ENCODE results near the gene PTCSC3.

GRCh38 chr14:36151335-36151734 lies 25.2 kb downstream of the PTCSC3 start:
- TF ChIP-seq CTCF (conservative IDR thresholded peaks at IDR 0.05; ENCODE audit: low read length) (no peak), EZH2phosphoT487 (IDR thresholded peaks at IDR 0.05; ENCODE audit: borderline replicate concordance, low read depth, low read length) (no peak)

All from OCI-LY7 (cell line).